Stromal cell of bone marrow (primary cell): ENCODE results near the gene SULT1B1.

Experiments
- DNase-seq: peaks from one replicate; pipeline ENCODE4 v3.0.0-alpha.2; 2012; ENCODE audit warnings: low read depth

SULT1B1 gene

DNA sequence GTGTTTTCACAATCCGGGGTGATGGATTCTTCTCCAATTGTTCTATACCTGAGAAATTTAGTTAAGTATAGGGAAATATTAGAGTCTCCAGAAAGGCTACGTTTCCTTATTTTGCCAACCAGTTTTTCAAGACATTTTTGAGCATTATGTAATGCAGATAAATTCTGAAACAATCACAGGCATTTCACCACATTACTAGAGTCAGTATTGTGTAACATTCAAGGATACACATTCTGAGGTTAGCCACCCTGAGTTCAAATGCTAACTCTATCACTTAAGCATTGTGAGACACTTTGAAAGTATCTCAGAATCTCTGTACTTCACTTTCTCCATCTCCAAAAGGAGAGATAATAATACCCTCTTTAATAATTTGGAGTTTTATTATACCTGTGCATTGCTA, 10.6 kb downstream of the SULT1B1 start:
- DNase-seq, result no peak

DNA sequence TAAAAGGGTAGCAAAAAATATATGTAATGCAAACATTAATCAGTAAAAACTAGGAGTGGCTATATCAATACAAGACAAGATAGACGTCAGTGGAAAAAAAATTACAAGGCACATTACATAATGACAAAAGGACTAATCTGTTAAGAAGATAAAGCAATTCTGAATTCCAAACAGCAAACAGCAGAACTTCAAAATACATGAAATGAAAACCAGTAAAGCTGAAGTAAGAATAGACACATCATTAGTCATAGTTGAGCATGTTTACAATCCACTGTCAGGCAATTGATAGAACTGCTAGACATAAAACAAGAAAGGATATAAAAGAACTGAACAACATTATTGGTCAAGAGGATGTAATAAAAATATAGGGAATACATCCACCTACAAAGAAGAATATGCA, 12.2 kb downstream of the SULT1B1 start:
- no peak for DNase-seq

DNA sequence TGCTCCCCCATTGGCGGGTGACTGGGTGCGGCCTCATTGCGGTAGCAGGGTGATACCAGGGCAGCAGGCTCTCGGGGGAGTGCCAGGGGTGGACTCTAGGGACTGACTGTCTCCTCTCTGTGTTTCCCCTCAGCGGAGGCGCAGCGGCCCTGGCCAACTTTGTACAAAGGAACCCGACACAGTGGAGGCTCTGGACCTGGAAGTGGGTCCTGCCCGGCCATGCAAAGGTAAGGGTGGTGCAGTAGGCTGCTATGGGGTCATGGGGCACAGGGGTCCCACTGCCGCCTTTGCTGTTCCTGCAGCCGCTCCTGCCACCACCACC, 16.3 kb downstream of the SULT1B1 start:
- no peak for DNase-seq

DNA sequence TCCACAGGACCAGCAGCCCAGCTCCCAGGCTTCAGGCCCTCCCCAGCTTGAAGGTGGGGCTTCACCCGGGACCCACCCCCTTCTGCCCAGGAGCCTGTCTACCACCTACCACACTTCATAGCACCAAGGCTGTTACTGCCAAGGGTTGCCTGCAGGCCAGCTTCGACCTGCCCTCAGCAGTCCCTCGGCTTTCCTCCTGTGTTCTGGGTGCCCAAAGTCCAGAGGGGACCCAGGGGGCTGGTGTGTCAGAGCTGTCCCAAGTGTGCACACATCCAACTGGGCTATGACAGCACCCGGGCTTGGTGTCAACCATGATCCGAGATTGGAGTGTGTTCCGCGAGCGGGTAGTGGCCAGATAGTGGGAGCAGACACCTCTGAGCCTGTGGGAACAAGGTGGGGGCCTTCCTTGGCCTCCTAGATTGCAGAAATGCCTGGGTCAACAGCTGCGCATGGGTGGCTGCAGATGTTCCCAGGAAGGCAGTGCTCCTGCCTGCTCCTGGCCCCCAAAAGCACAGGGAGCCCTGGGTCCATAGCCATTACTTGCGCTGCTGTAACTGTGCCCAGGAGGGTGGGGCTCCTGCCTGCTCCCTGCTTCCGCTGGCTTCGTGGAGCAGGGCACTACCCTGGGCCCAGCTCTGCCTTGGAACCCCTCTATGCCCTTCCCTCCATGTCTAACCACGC, 16.8 kb downstream of the SULT1B1 start:
- no peak for DNase-seq

DNA sequence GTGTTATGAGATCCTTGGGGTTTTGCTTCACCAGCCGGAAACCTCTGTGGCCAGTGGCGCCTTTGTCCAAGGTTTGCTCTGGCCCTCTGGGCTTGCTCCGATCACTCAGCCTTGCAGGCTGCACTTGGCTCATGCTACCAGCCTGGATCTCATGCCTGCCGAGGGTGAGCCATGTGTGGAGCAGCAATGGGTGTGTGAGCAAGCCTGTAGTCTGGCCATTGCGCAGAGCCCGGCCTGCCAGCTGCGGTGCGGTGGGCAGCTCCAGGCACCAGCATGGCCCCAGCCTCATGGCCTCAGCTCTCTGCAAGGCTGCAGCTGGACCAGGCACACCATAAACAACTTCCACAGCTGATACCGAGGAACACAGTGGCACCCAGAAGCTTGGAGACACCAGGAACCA, 17.8 kb downstream of the SULT1B1 start:
- DNase-seq, result no peak

DNA sequence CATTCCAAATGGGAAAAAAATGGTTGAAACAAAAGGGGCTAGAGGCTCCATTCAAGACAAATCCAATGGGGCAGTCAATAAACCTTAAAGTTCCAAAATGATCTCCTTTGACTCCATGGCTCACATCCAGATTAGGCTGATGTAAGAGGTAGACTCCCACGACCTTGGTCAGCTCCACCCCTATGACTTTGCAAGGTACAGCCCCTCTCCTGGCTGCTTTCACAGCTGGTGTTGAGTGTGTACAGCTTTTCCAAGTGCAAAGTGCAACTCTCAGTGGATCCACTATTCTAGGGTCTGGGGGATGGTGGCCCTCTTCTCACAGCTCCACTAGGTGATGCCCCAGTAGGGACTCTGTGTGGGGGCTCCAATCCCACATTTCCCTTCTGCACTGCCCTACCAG, 21.5 kb downstream of the SULT1B1 start:
- no peak for DNase-seq

DNA sequence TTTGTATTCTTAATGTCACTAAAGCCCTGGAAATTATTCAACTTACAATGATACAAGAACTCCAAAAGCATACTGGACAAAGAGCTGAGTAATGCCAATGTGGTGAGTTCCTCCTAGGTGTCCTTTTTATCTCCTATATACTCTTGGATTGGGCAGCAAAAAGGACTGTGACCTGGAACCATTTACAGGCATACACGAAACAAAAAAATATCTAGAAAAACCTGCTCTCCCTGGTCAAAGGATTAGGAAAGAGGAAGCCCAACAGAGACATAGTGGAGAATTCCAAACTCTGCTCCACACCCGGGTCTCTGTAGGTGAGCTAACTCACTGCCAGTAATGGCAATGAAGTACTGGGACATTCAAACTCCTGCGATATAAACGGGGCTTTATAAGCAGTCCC, 25.3 kb downstream of the SULT1B1 start:
- DNase-seq, result no peak

DNA sequence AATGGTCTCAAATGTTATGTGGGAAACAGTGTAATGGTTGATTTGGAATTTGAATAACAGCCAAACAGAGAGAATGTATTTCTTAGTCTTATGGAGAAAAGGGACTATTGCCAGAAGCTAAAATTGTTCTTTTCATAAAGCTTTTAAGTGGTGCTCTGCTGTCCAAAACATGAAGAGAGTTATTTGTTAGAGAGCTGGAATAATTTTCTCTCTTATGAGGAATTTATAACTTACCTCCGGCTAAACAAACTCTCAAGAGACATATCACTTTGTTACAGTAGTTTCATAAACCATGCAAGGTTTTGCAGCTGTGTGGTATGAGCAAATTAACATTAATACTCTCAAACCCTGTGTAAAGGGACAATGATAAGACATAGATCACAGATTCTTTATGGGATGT, 28.6 kb downstream of the SULT1B1 start:
- DNase-seq, result no peak

DNA sequence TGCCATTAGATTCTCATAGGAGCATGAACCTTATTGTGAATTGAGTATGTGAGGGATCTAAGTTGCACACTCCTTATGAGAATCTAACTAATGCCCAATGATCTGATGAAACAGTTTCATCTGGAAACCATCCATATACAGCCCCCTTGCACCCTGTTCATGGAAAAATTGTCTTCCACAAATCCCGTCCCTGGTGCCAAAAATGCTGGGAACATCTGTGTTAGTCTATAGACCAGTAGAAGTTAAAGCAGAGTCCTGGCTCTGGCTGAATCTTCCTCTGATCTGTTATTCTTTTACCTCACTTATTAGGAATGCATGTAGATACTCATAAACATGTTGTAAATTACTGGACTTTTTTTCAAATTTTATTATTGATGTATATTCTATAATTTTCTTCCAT, 29.2 kb downstream of the SULT1B1 start:
- no peak for DNase-seq

DNA sequence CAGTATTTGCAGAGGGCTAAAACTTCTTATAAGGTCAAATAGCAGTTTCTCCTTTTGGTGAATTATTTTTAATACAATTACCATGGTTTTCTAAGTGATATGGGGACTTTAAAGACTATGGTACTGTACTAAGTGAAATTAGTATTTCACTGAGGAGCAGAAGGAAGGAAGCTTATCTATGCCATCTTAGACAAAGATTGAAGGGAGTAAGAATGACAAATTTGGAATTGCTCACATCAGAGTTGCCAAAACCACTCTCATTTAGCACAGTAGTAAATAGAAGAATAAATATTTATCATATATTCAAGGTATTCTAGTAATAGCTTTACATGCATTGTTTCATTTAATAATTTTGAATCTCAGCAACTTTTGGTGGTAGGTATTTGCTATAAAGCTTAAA, 30.4 kb downstream of the SULT1B1 start:
- no peak for DNase-seq

DNA sequence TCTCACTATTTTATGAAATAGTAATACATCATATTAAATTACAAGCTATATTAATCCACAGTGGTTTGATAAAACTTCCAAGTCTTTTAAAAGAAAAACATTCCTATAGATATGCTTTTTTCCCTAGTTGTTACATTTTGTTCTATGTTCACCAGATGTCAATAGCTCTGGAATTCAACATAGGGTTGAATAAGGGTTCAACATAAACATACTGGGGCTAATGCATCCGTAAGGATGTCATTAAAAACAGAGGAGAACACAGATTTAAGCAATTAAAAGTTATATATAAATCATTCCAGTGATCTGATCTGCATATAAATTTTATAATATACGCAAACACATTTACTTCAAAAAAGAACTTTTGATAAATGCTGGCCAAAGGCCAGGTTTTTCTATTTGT, 32.5 kb downstream of the SULT1B1 start:
- no peak for DNase-seq

DNA sequence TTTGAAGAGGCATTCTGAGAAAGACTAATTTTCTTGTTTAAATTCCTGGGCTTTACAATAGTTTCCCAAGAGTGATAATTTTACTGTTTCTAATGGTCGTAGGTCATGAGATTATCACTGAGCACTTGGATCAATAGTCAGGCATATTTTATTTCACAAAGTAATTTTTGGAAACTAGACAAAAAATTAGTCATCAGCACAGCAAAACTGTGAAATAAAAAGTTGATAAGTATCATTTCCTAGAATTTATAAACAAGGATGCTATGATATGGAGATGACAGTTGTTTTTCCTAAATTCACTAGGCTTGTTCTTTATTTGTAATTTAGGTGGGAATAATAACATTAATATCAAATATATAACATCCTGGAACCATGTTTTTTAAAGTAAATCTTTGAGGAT, 33.0 kb downstream of the SULT1B1 start:
- DNase-seq, result no peak

DNA sequence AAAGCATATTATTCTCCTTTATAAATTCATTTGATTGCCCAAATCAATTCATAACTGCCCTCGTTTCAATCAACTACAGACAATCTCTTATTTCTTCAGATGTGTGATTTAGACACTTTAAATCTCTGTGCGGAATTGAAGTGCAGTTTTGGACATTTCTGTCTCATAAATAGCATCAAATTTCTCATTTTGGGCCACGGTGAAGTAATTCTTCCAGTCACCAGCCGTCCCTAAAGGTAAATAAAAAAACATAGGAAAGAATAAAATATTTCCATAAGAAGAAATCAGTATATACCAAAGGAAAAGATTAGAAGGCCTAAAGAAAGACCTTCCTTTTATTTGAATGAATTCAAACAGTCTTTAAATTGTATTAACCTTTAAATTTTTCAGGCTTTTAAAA, 33.4 kb downstream of the SULT1B1 start:
- DNase-seq, result no peak

DNA sequence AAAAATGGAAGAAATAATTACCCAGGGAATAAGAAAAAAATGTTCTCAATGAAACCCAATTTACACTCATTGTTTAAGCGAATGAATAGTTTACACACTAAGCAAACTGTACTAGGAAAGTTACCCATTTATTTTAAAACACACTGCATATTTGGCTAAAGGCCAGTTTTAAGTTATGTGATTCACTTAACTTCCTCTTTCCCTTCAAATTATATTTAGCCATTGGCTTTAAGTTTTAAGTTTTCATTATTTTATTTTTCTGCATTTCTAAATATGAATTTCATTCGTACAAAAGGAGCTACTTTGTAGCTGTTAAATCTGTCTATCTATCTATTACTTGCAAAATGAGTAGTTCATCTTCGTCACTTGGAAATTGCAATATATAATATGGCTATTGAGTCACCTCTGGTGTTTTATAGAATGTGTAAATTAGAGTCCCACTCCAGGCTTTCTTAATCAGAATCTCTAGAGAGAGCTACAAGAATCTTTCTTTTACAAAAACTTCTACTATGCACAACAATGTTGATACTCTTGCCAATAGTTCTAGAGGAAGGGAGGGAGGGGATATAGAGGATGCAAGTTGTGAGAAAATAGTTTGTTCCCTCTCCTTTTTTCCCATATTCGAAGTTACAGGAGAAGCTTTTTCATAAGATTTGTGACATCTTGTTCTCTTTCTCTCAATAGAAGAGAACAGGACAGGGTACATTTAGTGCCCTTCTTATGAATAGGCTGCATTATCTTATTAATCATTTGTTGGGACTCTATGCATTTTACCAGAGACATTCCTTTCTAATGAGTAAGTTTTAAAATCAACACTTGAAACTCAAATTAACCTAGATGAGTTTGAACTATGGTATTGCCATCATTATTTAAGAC, 41.8 kb downstream of the SULT1B1 start:
- no peak for DNase-seq

DNA sequence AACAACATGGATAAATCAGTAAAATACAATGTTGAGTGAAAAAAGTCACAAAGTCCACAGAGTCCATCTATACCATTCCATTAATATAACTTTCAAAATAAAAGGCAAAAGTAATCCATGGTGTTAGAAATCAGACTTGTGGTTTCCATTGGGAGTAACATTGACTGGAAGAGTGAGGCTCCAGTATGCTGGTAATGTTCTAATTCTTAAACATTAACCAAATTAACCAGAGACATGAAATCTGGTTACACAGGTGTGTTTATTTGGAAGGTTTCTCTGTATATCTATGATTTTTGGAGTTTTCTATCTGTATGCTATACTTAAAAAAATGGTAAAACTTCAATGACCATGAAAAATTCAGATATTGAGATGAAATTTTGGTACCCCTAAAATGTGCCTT, 42.6 kb downstream of the SULT1B1 start:
- DNase-seq, result no peak

DNA sequence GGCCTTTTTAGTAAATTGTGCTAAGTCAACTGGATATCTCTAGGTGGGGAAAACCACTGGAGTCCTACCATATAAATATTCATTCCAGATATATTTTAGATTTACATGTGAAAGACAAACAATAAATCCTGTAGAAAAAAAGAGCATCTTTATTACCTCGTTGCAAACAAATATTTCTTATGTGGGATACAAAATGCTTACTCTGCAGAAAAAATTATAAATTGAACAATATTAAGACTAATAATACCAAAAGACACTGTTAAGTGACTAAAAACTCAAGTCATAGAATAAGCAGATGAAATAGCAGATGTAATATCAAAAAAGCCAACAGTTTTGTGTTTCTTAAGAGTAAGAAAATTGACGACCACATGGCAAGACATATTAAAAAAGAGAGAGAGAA, 43.8 kb downstream of the SULT1B1 start:
- DNase-seq, result no peak

DNA sequence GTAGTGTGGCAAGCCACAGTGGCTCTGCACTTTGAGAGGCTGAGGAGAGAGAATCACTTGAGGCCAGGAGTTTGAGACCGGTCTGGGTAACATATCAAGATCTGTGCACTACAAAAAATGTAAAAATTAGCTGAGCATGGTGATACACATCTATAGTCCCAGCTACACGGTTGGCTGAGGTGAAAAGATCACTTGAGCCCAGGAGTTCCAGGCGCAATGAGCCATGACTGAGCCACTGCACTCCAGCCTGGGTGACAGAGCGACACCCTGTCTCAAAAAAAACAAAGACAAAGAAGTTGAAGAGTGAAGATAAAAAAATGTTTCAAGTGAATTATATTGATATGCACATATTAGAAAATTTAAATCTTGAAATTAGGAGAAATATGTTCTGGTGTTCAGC, 46.3 kb downstream of the SULT1B1 start:
- no peak for DNase-seq

DNA sequence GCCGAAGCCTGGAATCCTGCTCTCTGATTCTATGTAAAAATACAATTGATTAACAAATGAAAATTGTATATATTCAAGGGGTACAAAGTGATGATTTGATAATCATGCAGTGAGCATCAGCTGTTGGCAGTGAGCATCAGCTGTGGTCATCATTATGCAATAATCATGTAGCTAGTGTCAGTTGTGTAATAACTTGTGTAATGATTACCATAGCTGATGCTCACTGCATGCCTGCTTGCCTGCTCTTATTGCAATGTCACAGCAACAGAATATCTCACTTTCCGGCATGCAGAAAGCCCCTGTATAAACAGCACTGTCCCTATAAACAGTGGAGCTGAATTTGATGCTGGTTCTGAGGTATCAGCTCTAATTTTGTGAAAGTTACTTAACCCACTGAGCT, 46.8 kb downstream of the SULT1B1 start:
- no peak for DNase-seq

DNA sequence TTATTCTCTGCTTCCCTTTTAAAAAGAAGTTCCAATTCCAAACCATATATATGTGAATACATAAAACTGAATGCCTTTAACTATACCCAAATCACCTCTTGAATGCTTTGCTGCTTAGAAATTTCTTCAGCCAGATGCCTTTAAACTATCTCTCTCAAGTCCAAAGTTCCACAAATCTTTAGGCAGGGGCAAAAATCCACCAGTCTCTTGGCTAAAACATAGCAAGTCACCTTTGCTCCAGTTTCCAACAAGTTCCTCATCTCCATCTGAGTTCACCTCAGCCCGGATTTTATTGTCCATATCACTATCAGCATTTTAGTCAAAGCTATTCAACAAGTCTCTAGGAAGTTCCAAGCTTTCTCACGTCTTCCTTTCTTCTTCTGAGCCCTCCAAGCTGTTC, 49.8 kb downstream of the SULT1B1 start:
- DNase-seq, result no peak

DNA sequence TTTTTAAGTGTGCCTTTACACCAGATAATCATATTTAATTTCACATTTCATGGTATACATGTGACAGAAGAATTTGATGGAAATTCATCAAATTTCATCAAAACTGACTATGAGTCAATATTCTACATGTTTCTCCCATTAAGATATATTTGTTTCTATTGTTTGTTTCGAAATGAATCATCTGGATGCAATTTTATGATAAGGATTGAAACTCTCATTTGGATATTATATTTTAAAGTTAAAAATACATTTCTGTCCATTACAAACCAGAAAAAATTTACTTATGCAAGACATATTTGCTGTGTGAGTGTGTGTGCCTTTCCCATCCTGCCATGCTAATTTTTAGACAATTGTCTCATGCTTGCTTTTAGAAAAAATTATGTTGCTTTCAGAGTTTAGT, 52.2 kb downstream of the SULT1B1 start:
- DNase-seq, result no peak

DNA sequence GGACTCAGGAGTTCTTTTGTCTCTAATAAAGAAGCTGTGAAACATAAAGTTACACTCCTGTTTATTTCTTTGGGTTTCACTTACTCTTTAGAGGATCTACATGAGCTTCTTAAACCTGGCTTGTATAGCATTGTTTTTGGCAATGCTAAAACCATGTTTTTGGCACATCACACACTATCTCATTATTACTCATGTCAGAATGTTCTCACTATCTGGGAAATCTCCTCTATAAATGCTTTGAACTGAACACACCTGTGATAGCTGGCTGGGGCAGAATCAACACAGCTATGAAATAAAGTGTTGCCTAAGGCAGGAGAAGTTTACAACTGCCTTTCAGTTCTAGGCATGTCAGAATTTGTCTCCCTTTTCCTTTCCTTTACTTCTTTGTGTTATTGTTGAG, 52.6 kb downstream of the SULT1B1 start:
- DNase-seq, result no peak

DNA sequence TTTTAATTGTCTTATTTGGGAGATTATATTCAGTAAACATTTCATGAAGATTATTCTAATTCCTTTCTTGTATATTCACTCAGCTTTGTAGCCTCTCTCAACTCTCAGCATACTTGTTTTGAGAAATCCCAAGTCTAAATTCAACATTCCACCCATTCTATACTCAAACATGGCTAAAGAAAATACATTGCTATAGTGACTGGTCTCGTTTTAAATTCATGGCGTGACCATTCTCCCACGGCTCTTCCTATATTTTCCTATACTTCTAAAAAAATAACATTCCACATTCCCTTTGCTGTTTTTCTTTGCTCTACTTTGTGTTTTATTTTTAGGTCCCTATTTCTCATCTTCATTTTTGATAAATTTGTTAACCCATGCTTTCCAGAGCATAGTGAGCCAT, 58.2 kb downstream of the SULT1B1 start:
- DNase-seq, result no peak

DNA sequence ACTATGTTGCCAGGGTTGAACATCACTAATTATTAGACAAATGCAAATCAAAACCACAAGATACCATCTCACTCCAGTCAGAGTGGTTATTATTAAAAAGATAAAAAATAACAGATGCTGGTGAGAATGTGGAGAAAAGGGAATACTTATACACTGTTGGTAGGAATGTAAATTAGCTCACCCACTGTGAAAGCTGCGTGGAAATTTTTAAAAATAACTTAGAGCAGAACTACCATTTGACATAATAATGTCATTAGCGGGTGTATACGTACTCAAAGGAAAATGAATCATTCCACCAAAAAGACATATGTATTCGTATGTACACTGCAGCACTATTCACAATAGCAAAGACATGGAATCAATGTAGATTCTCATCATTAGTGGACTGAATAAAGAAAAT, 58.7 kb downstream of the SULT1B1 start:
- no peak for DNase-seq
